ENCODE measurements around the gene LRP6. TPM values are rescaled to one million over a fixed set of nuclear protein-coding genes. Genes with fewer than 3 reads are reported as not detected.

The LRP6 gene
- total and polyA plus RNA-seq, 2 of the 13 experiments (the other 11 are each of a cell fraction or from before 2014, with no cell fraction given), result 33.8 to 42.0 TPM

DNA sequence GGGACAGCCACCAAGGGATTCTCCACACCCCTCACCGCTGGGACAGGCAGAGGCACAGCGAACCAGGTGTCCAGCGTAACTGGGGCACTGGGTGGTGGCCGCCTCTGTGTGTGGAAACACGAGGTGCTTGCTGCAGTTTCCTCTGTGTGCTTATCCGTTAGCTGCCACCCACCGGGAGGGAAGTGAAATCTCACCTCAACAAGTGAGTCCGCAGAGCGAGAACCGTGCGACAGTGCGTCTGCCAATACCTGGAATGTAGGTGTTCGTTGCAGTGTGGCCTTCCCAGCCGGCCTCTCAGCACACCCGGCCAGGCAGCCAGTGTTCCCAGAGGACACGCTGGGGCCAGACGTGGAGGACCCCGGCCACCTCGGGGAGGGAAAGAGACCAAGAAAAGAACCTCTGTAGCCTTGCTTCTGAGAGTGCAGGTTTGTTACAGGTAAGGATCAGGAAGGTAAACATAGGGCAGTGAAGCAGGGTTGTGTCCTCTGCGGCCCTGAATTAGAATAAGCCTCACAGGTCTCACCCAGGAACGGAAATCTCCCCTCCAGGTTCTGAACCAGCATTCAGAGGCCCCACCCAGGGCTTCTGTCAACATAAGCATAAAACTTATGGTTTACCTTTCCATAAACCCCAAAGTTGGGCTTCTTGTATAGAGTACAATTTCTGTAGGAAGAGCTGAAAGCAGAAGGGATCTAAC, 194.6 kb downstream of the LRP6 start (continued):
- TF ChIP-seq, protein P1, sequence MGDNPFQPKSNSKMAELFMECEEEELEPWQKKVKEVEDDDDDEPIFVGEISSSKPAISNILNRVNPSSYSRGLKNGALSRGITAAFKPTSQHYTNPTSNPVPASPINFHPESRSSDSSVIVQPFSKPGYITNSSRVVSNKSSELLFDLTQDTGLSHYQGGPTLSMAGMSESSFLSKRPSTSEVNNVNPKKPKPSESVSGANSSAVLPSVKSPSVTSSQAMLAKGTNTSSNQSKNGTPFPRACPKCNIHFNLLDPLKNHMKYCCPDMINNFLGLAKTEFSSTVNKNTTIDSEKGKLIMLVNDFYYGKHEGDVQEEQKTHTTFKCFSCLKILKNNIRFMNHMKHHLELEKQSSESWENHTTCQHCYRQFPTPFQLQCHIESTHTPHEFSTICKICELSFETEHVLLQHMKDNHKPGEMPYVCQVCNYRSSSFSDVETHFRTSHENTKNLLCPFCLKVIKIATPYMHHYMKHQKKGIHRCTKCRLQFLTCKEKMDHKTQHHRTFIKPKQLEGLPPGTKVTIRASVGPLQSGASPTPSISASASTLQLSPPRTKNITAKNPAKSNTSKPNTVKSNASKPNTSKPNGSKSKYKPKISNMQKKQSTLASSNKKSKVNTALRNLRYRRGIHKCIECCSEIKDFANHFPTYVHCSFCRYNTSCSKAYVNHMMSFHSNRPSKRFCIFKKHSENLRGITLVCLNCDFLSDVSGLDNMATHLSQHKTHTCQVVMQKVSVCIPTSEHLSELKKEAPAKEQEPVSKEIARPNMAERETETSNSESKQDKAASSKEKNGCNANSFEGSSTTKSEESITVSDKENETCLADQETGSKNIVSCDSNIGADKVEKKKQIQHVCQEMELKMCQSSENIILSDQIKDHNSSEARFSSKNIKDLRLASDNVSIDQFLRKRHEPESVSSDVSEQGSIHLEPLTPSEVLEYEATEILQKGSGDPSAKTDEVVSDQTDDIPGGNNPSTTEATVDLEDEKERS (CRISPR knock-in tag; IDR thresholded peaks at IDR 0.05), result no peak
- 0 out of 2 replicates have a peak, but pooled peaks have one; percentile 41 for TF ChIP-seq ZNF451 (CRISPR knock-in tag; IDR thresholded peaks at IDR 0.05)
- TF ChIP-seq, protein P2, sequence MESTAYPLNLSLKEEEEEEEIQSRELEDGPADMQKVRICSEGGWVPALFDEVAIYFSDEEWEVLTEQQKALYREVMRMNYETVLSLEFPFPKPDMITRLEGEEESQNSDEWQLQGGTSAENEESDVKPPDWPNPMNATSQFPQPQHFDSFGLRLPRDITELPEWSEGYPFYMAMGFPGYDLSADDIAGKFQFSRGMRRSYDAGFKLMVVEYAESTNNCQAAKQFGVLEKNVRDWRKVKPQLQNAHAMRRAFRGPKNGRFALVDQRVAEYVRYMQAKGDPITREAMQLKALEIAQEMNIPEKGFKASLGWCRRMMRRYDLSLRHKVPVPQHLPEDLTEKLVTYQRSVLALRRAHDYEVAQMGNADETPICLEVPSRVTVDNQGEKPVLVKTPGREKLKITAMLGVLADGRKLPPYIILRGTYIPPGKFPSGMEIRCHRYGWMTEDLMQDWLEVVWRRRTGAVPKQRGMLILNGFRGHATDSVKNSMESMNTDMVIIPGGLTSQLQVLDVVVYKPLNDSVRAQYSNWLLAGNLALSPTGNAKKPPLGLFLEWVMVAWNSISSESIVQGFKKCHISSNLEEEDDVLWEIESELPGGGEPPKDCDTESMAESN (CRISPR knock-in tag; conservative IDR thresholded peaks at IDR 0.05), result 0 out of 2 replicates have a peak, but pooled peaks have one; percentile 36
- no peak for TF ChIP-seq MAF1 (CRISPR knock-in tag; IDR thresholded peaks at IDR 0.05; ENCODE audit: borderline replicate concordance)
- TF ChIP-seq, protein P3, sequence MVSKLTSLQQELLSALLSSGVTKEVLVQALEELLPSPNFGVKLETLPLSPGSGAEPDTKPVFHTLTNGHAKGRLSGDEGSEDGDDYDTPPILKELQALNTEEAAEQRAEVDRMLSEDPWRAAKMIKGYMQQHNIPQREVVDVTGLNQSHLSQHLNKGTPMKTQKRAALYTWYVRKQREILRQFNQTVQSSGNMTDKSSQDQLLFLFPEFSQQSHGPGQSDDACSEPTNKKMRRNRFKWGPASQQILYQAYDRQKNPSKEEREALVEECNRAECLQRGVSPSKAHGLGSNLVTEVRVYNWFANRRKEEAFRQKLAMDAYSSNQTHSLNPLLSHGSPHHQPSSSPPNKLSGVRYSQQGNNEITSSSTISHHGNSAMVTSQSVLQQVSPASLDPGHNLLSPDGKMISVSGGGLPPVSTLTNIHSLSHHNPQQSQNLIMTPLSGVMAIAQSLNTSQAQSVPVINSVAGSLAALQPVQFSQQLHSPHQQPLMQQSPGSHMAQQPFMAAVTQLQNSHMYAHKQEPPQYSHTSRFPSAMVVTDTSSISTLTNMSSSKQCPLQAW (CRISPR knock-in tag; IDR thresholded peaks at IDR 0.05), result 0 out of 2 replicates have a peak, but pooled peaks have one; percentile 26
- TF ChIP-seq NONO (IDR thresholded peaks at IDR 0.05), result no peak
- no peak for TF ChIP-seq NONO (CRISPR knock-in tag; conservative IDR thresholded peaks at IDR 0.05)
- TF ChIP-seq, protein P4, sequence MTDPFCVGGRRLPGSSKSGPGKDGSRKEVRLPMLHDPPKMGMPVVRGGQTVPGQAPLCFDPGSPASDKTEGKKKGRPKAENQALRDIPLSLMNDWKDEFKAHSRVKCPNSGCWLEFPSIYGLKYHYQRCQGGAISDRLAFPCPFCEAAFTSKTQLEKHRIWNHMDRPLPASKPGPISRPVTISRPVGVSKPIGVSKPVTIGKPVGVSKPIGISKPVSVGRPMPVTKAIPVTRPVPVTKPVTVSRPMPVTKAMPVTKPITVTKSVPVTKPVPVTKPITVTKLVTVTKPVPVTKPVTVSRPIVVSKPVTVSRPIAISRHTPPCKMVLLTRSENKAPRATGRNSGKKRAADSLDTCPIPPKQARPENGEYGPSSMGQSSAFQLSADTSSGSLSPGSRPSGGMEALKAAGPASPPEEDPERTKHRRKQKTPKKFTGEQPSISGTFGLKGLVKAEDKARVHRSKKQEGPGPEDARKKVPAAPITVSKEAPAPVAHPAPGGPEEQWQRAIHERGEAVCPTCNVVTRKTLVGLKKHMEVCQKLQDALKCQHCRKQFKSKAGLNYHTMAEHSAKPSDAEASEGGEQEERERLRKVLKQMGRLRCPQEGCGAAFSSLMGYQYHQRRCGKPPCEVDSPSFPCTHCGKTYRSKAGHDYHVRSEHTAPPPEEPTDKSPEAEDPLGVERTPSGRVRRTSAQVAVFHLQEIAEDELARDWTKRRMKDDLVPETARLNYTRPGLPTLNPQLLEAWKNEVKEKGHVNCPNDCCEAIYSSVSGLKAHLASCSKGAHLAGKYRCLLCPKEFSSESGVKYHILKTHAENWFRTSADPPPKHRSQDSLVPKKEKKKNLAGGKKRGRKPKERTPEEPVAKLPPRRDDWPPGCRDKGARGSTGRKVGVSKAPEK (CRISPR knock-in tag; IDR thresholded peaks at IDR 0.05; ENCODE audit: borderline replicate concordance), result 0 out of 2 replicates have a peak, but pooled peaks have one; percentile 56
- TF ChIP-seq ARID2 (CRISPR knock-in tag; IDR thresholded peaks at IDR 0.05; ENCODE audit: borderline replicate concordance), result no peak
- TF ChIP-seq, protein P5, sequence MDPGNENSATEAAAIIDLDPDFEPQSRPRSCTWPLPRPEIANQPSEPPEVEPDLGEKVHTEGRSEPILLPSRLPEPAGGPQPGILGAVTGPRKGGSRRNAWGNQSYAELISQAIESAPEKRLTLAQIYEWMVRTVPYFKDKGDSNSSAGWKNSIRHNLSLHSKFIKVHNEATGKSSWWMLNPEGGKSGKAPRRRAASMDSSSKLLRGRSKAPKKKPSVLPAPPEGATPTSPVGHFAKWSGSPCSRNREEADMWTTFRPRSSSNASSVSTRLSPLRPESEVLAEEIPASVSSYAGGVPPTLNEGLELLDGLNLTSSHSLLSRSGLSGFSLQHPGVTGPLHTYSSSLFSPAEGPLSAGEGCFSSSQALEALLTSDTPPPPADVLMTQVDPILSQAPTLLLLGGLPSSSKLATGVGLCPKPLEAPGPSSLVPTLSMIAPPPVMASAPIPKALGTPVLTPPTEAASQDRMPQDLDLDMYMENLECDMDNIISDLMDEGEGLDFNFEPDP (CRISPR knock-in tag; conservative IDR thresholded peaks at IDR 0.05), result 0 out of 2 replicates have a peak, but pooled peaks have one; percentile 15
- TF ChIP-seq ZNF234 (CRISPR knock-in tag; conservative IDR thresholded peaks at IDR 0.05), result no peak
- TF ChIP-seq ZFY (CRISPR knock-in tag; IDR thresholded peaks at IDR 0.05), result 0 out of 2 replicates have a peak, but pooled peaks have one; percentile 33
- TF ChIP-seq, protein P6, sequence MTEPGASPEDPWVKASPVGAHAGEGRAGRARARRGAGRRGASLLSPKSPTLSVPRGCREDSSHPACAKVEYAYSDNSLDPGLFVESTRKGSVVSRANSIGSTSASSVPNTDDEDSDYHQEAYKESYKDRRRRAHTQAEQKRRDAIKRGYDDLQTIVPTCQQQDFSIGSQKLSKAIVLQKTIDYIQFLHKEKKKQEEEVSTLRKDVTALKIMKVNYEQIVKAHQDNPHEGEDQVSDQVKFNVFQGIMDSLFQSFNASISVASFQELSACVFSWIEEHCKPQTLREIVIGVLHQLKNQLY (CRISPR knock-in tag; IDR thresholded peaks at IDR 0.05), result no peak
- TF ChIP-seq SALL1 (CRISPR knock-in tag; IDR thresholded peaks at IDR 0.05), result peak; percentile 46; the same call in 1 of the 2 replicates
- TF ChIP-seq ZNF839 (CRISPR knock-in tag; IDR thresholded peaks at IDR 0.05; ENCODE audit: borderline replicate concordance), result no peak

All from HepG2 (cell line).